ENCODE data around the gene TMSB10. TPM values are rescaled to one million over a fixed set of nuclear protein-coding genes. Genes with fewer than 3 reads are reported as not detected.
A peak's percentile ranks its signal among the peaks of the same experiment; 100 is the strongest.

The TMSB10 gene
- total and polyA plus RNA-seq, 2 donors (not counting 1 experiment from before 2014, with no cell fraction given), result 7,414 to 8,130 TPM

DNA sequence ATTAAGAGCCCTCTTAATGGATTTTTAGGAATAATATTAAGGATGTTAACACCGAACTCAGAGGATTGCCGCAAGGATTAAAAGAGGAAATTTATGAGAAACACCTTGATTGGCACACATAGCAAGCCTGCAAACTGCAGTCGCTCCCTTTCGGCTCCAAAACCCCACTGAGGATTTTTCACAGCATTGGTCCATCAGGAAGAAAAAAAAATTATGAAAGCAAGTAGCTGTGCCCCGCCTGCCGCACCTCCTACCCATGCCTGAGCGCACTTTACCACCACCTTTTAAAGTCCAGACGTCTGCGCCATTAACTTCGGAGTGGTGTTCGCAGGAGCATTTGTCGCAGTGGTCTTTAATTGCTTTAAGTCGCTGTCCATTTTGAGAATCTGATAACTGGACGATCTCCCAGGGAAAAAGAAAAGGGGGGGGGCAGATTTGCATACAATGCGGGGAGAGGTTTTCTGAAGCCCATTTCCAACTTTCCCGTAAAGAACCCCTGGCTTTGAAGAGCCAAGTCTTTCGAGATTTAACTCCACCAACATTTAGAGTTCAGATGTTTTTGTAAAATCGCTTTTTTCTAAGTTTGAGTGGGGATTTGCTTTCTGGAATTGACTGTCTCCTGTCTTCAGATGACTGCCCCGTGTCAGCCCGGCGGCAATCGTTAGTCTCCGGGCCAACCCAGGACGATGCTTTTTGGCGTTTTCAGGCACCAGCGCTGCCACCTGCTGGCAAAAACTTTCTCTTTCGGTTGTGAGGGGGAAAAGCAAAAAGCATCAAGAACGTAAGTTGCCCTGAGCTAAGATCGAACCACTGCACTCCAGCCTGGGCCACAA is 23.7 kb upstream of the TMSB10 start:
- no peaks in the 10 kb centered on the region for H3K36me3 ChIP-seq (ENCODE audit: control insufficient read depth, insufficient read depth, low read length)
- H3K27me3 ChIP-seq (ENCODE audit: control insufficient read depth, insufficient read depth, low read length), result peaks cover 5% of the 10 kb centered on the region
- no peaks in the 10 kb centered on the region for H3K9me3 ChIP-seq (ENCODE audit: control insufficient read depth, insufficient read depth, low read depth, low read length)
- no peaks in the 10 kb centered on the region for H4K20me1 ChIP-seq (ENCODE audit: control insufficient read depth, extremely low read depth, insufficient read depth, low read length)
- TF ChIP-seq, protein P1, sequence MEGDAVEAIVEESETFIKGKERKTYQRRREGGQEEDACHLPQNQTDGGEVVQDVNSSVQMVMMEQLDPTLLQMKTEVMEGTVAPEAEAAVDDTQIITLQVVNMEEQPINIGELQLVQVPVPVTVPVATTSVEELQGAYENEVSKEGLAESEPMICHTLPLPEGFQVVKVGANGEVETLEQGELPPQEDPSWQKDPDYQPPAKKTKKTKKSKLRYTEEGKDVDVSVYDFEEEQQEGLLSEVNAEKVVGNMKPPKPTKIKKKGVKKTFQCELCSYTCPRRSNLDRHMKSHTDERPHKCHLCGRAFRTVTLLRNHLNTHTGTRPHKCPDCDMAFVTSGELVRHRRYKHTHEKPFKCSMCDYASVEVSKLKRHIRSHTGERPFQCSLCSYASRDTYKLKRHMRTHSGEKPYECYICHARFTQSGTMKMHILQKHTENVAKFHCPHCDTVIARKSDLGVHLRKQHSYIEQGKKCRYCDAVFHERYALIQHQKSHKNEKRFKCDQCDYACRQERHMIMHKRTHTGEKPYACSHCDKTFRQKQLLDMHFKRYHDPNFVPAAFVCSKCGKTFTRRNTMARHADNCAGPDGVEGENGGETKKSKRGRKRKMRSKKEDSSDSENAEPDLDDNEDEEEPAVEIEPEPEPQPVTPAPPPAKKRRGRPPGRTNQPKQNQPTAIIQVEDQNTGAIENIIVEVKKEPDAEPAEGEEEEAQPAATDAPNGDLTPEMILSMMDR (conservative IDR thresholded peaks at IDR 0.05 in 1 of 2, IDR thresholded peaks at IDR 0.05 in 1 of 2; ENCODE audit: low read depth in 1 of 2, low read length in 2 of 2), result peak; percentile 72 to 78
- TF ChIP-seq EZH2 (IDR thresholded peaks at IDR 0.05; ENCODE audit: low read length, missing control alignments), result no peak
- DNase-seq (ENCODE audit: low read depth in 2 of 2), result peak; percentile 74 to 87
- no peaks in the 10 kb centered on the region for H3K79me2 ChIP-seq (ENCODE audit: control insufficient read depth, insufficient read depth, low read length)
- H3K4me2 ChIP-seq (ENCODE audit: extremely low read depth, insufficient read depth, low read length), result peak overlapping the region; percentile 95
- no peak overlapping the region for H3K27ac ChIP-seq (ENCODE audit: insufficient read depth, low read length)
- peak overlapping the region; percentile 42 to 73 (median 62) for H3K4me3 ChIP-seq (replicated peaks in 1 of 4; ENCODE audit: control extremely low read depth in 1 of 4, insufficient read depth in 1 of 4, low read depth in 3 of 4, low read length in 4 of 4)
- H3K9ac ChIP-seq (ENCODE audit: insufficient read depth, low read length), result no peak overlapping the region
- H2AFZ ChIP-seq (ENCODE audit: low read length), result peak overlapping the region; percentile 67
- H3K4me1 ChIP-seq (ENCODE audit: control insufficient read depth, extremely low read depth, insufficient read depth, low read length), result peaks cover 2% of the 10 kb centered on the region

DNA sequence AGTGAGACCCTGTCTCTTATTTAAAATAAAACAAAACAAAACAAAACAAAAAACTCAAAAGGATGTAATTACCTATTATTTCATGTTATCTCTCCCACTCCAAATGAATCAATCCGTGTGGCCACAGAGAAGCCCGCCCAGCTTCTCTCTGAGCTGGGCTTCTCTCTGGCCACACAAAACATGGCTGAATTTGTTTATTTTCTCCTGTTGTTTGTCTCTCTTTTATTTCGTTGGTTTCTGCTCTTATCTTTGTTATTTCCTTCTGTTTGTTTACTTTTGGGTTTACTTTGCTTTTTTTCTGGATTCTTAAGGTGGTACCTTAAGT is 23.1 kb upstream of the TMSB10 start:
- no peaks in the 10 kb centered on the region for H3K9me3 ChIP-seq (ENCODE audit: control insufficient read depth, insufficient read depth, low read depth, low read length)
- peaks cover 2% of the 10 kb centered on the region for H3K4me1 ChIP-seq (ENCODE audit: control insufficient read depth, extremely low read depth, insufficient read depth, low read length)
- H2AFZ ChIP-seq (ENCODE audit: low read length), result peak overlapping the region; percentile 67
- peak overlapping the region in 2 of 4 experiments; percentile 59 to 65 for H3K4me3 ChIP-seq (replicated peaks in 1 of 4; ENCODE audit: control extremely low read depth in 1 of 4, insufficient read depth in 1 of 4, low read depth in 3 of 4, low read length in 4 of 4)
- no peak overlapping the region for H3K9ac ChIP-seq (ENCODE audit: insufficient read depth, low read length)
- no peaks in the 10 kb centered on the region for H3K36me3 ChIP-seq (ENCODE audit: control insufficient read depth, insufficient read depth, low read length)
- DNase-seq (ENCODE audit: low read depth in 2 of 2), result no peak
- H4K20me1 ChIP-seq (ENCODE audit: control insufficient read depth, extremely low read depth, insufficient read depth, low read length), result no peaks in the 10 kb centered on the region
- peaks cover 5% of the 10 kb centered on the region for H3K27me3 ChIP-seq (ENCODE audit: control insufficient read depth, insufficient read depth, low read length)
- H3K4me2 ChIP-seq (ENCODE audit: extremely low read depth, insufficient read depth, low read length), result peak overlapping the region; percentile 70
- no peaks in the 10 kb centered on the region for H3K79me2 ChIP-seq (ENCODE audit: control insufficient read depth, insufficient read depth, low read length)
- H3K27ac ChIP-seq (ENCODE audit: insufficient read depth, low read length), result no peak overlapping the region
- TF ChIP-seq, protein P1 (conservative IDR thresholded peaks at IDR 0.05 in 1 of 2, IDR thresholded peaks at IDR 0.05 in 1 of 2; ENCODE audit: low read depth in 1 of 2, low read length in 2 of 2), result no peak
- TF ChIP-seq EZH2 (IDR thresholded peaks at IDR 0.05; ENCODE audit: low read length, missing control alignments), result no peak

DNA sequence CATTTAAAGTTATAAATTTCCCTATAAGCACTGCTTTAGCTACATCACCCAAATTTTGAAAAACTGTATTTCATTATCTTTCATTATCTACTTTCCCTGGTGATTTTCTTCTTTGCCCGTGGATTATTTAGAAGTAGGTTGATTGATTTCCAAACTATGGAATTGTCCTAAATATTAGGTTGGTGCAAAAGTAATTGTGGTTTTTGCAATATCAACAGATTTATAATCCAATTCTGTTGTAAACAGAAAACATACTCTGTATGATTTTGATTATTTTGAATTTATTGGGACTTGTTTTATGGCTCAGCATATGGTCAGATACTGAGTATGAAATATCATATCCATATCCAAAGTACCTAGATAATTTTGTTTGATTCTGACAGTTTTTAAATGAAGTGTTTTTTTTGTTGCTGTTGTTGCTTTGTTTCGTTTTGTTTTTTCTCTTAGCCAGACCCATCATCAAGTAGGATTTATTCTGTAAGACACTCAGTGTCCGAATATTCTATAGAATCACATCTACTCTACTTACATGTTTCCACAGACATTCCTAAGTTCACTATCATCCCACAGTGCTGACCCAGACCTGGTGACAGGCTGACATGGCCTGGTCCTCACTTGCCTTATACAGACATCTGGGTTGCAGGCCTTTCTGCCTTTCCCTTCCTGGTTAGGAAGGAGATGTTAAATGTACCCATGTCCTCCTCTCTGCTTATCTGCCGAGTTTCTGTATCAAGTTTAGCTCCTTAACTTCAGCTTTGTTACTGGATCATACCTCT is 22.5 kb upstream of the TMSB10 start:
- H3K36me3 ChIP-seq (ENCODE audit: control insufficient read depth, insufficient read depth, low read length), result no peaks in the 10 kb centered on the region
- H3K4me3 ChIP-seq (replicated peaks in 1 of 4; ENCODE audit: control extremely low read depth in 1 of 4, insufficient read depth in 1 of 4, low read depth in 3 of 4, low read length in 4 of 4), result no peak overlapping the region
- peaks cover 5% of the 10 kb centered on the region for H3K27me3 ChIP-seq (ENCODE audit: control insufficient read depth, insufficient read depth, low read length)
- no peaks in the 10 kb centered on the region for H4K20me1 ChIP-seq (ENCODE audit: control insufficient read depth, extremely low read depth, insufficient read depth, low read length)
- TF ChIP-seq, protein P1 (conservative IDR thresholded peaks at IDR 0.05 in 1 of 2, IDR thresholded peaks at IDR 0.05 in 1 of 2; ENCODE audit: low read depth in 1 of 2, low read length in 2 of 2), result no peak
- TF ChIP-seq EZH2 (IDR thresholded peaks at IDR 0.05; ENCODE audit: low read length, missing control alignments), result no peak
- peak overlapping the region; percentile 58 for H2AFZ ChIP-seq (ENCODE audit: low read length)
- H3K27ac ChIP-seq (ENCODE audit: insufficient read depth, low read length), result no peak overlapping the region
- H3K79me2 ChIP-seq (ENCODE audit: control insufficient read depth, insufficient read depth, low read length), result no peaks in the 10 kb centered on the region
- no peak overlapping the region for H3K4me2 ChIP-seq (ENCODE audit: extremely low read depth, insufficient read depth, low read length)
- H3K9me3 ChIP-seq (ENCODE audit: control insufficient read depth, insufficient read depth, low read depth, low read length), result no peaks in the 10 kb centered on the region
- DNase-seq (ENCODE audit: low read depth in 2 of 2), result no peak
- peaks cover 2% of the 10 kb centered on the region for H3K4me1 ChIP-seq (ENCODE audit: control insufficient read depth, extremely low read depth, insufficient read depth, low read length)
- H3K9ac ChIP-seq (ENCODE audit: insufficient read depth, low read length), result no peak overlapping the region
